Occipital lobe (tissue), 2 donors: ENCODE results near the gene PUS7L. TPM values are rescaled to one million over a fixed set of nuclear protein-coding genes. Genes with fewer than 3 reads are reported as not detected.

Experiments
- DNase-seq: peaks from one replicate; lab custom pipeline; 2025; lab: John Stamatoyannopoulos, UW
- total RNA-seq: library from RNA; depleted of rRNA; stranded (reverse); fragments of >200 nt; gene quantifications from one replicate; pipeline ENCODE4 v1.2.3, GENCODE V29; 2014

PUS7L gene, protein sequence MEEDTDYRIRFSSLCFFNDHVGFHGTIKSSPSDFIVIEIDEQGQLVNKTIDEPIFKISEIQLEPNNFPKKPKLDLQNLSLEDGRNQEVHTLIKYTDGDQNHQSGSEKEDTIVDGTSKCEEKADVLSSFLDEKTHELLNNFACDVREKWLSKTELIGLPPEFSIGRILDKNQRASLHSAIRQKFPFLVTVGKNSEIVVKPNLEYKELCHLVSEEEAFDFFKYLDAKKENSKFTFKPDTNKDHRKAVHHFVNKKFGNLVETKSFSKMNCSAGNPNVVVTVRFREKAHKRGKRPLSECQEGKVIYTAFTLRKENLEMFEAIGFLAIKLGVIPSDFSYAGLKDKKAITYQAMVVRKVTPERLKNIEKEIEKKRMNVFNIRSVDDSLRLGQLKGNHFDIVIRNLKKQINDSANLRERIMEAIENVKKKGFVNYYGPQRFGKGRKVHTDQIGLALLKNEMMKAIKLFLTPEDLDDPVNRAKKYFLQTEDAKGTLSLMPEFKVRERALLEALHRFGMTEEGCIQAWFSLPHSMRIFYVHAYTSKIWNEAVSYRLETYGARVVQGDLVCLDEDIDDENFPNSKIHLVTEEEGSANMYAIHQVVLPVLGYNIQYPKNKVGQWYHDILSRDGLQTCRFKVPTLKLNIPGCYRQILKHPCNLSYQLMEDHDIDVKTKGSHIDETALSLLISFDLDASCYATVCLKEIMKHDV
- total RNA-seq = 41.0 TPM

DNA sequence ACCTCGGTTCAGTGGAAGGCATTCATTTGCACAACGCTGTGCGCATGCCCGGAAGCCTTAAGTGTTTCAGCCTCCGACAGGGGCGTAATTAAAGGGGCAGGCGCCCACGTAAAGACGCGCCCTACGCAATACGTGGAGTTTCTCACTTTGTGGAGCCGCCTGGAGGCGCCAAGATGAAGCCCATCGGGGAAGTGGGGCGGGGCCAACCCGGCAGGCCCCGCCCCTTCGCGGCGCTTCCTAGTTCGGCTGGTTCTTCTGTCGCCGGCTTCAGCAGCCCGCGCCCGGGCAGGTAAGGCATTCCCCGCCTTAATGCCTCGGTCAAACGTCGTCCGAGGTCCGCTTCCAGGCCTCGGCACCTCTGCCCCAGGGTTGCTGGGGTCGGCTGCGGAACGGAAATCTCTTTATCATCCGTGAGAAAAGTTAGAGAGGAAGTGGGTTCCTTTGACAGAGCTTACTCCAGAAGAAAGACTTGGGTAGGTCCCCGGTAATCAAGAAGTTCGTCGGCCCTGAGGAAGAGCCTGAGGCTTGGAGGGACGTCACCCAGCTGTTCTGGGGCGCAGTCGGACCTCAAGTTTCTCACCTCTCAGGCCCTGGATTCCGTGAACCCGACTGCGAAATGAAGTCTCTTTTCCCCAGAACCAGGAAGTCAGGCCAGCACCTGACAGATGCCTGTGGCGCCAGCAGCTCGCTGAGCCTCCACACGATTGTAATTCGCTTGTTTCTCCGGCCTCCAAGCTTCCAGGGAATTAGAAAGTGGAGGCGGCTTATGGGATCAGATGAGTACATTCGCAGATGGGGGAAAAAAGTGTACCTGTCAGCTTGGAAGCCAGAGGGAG is at the start of gene PUS7L, which contains the start of gene IRAK4:
PUS7L (minus strand) TSS at position 63 of the 836 bp plus-strand sequence. CDS start 3,545 bp downstream, outside the sequence.
IRAK4 (plus strand) TSS at position 224 of the 836 bp plus-strand sequence. CDS start 9,161 bp downstream, outside the sequence.
- peak; percentile 92 for DNase-seq

DNA sequence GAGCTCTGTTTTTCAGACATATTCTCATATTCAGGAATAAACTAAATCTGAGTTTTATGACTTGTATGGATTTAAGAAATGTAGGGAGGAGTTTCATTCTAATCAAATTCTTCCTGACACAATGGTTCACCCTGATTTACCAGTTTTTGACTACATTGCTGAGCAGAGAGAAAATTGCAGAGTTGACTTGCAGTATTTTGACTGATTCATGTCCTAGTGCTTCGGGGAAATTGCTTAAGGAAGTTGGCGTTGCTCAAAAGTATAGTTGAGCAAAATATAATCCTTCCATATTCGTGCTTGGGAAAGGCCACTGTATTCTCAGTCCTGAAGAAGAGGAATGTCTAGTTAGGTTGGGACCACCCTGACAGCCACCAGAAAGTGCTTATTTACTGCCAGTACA is 48.8 kb upstream of the PUS7L start:
- no peak for DNase-seq

DNA sequence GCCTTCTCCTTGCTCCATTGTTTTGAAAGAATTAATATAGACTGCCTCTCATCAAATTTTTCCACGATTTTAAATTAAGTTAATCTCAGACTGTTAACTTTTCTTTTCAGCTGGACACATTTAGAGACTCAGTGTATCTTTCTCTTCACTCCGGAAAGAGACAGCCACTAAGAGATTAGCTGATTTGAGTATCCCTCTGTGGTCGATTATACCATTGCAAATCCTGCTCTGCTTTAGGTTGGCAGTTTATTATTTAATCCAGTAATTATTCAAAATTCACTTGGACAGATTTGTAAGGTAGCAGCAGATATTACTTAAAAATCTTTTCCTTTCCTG is 48.1 kb upstream of the PUS7L start:
- no peak for DNase-seq

DNA sequence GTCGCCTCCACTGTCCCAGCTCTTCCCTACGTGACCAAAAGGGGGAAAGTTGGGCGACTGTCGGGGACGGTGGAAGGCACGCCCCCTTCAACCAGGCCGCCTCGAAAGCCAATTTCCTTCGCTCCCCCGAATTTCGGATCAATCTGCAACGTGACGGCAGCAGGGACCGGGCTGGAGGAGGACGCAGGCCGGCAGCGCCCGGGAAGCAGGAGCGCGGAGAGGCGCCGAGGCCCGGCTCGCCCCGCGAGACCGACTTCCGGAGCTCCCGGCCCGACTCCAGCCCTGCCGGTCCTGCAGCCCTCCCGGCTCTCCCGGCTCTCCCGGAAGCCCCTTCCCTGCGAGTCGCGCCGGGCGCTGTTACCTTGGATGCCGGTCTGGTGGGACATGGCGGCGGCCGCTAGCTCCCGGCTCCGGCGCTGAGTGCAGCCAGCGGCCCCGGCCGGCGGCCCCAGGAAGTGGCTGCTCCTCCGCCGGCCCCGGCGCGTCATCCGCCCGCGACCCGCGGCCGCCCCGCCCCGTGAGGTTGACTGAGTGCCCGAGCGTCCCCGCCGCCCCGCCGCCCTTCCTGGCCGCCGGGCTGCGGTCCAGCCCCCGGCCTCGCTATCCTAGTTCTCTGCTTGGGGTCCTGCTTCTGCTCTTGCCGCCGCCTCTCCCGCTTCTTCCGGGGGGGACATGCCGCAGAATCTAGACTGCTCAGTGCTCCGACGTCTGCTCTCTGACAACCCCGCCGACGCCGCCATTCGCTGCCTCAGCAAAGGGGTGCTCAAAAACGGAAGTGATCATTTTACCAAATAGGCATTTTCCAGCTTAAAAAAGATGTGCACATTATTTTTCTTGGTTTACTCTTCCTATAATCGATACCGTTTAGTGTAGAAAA is 47.5 kb upstream of the PUS7L start, which contains the start of gene TWF1:
TWF1 (minus strand) TSS at position 458 of the 877 bp plus-strand sequence; CDS start at position 386, 72 bp downstream.
- peak; percentile 82 for DNase-seq

DNA sequence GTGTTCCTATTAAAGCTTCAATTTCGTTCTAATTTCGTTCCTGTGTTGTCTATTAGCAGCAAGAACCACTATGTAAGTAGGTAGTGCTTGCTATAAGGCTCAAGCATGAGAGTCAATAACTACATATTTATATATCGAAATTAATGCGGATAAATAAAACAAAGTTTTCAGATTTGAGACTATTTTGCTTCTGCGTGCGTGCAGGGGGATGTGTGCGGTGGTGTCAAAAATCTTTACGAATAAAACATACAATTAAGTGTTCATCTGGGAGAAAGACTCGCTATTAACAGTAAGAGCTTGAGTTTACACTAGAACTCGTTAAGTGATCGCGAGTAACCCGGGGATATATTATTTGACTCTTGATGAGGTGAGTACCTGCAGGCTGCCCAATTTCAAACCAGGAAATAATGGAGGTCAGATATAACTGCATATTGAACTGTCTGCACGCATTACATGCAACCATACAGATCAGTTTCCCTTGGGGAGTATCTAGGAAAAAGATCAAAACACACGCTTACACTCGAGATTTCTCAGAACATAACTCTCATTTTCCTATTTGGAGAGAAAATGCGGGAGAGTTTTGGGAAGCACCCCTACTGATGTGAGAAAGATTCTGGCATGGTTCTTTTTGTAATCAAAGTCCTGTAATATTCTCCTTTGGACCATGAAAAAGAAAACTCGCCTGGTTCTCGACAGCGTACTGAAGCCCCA is 46.7 kb upstream of the PUS7L start:
- DNase-seq = no peak

DNA sequence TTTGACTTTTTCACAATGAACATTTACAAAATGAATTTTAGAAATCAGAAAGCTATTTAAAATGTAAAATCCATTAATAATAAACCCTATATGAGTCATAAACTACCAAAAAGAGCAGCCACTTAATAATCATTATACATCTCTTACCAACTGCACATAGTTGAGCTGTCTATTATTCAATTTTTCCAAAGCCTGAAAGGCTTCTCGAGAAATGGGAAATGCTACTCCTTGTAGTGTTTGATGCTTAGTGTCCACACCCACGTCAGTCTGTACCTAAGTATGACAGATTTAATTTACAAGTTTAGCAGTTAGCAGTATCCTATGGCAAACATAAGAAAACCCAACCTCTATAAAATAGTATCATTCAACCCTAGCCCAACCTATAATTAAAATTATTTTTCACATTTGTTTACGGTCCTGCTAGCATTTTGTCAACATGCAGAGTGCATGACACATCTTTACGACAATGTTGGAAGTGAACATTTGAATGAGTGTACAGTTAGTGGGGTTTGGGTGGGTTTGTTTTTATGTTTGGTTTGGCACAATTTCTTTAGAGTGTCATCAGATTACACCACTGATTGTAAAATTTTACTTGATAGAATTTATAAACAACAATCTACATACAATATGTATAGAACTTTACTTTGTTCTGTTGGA is 39.1 kb upstream of the PUS7L start:
- no peak for DNase-seq

DNA sequence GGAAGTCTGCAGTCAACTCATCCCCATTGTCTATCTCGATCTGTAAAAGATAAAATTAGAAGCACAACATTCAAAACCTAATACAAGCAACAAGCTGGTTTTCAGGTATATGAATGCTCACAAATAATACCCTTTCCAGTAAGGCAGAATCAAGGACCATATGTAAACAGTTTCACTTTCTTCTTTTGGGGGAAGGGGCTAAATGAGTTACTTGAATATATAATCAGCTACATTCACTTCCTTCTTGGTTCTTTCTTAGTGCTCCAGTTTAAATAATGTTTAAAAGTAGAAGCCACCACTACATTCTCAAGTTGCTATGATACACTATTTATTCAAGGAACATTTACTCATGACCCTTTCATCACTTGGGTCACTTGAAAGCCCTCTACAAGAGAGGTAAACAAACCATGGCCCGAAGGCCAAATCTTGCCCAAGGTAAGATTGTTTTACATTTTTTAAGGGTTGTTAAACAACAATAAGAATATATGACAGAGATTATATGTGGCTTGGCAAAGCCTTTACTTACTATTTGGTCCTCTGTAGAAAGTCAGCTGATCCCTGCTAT is 37.2 kb upstream of the PUS7L start:
- no peak for DNase-seq

DNA sequence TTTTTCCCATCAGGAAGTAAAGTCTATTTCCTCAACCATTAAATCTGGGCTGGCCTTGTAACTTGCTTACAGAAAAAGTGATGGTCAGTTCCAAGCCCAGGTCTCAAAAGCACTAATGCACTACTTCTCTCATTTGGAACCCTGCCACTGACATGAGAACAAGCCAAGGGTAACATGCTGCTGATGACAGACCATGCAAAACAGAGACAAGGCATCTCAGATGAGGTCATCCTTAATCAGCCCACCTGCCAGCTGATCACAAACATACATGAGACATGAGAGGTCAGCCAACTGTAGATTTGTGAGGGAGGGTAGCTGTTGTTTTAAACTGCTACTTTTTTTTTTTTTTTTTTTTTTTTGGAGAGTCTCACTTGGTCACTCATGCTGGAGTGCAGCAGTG is 31.4 kb upstream of the PUS7L start:
- DNase-seq = no peak

DNA sequence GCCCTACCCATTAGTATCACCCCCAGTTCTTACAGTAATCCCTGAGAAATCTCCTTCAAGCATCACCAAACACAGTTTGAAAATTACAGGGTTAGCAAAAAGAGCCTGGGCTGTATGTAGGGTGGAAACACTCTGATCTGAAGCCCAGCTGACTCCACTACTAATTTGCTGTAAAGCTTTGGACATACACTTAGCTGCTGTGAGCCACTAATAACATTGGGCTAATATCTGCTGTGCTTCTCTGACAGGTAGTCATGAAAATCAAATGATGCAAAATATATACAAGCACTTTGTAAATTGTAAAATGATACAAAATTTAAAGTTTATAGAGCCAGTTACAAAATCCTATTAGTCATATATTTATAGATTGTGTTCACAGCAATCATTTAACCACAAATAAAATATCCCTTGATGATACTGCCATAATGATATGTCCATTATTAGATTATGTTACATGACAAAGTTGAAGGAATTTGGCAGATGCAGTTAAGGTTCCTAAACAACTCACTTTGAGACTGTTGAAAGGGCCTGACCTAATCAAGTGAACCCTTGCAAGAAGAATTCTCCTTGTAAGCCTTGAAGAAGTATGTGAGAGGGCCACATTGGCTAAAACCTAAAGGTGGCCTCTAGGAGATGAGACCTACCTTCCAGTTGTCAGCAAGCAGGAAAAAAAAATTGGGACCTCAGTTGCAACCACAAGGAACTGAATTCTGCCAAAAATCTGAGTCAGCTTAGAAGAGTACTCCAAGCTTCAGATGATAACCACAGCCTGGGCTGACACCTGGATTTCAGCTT is 28.5 kb upstream of the PUS7L start:
- no peak for DNase-seq

DNA sequence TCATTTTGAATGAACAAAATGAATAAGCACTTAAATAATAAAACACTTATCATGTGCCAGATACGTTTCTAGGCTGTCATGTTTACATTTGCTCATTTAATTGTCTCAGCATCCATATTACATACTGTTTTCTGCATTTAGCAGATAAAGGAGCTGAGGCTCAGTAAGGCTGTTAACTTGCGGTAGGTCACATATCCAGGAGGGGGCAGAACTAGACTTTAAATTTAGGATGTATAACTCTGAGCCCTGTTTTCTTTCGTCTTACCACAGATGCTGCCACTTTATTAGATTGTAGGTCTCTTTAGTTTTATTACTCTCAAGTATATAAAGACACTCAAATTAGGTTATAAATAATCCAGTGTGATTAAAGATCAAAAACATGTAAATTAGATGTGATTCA is 17.9 kb upstream of the PUS7L start:
- DNase-seq = no peak

DNA sequence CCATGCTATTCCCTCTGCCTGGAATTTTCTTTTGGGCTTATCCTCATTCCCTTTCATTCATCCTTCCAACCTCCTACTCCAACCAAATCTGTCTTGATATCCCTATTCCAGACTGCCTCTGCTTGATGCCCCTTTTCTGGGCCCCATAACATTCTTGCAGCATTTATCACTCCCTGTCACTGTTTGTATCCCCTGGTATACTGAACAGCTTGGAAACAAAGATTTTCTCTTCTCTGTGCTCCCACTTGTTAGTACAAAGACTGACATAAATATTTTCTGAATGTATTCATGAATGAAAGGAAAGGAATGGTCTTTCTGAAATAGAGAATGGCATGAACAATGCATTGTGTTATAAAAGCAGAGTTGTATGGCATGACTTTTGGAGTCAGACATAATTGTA is 7.7 kb upstream of the PUS7L start:
- no peak for DNase-seq

DNA sequence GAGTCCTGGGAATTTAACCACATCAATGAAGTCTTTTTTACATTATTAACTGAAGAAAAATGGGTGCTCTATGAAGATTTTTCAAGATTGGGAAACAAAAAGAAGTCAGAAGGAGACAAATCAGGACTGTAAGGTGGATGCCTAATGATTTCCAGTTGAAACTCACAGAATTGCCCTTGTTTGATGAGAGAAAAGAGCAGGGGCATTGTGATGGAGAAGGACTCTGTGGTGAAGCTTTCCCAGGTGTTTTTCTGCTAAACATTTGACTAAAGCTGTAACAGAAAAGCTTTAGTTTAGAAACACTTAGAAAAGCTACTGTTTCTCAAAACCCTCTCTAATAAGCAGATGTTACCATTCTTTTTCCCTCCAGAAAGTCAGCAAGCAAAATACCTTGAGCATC is 5.9 kb upstream of the PUS7L start:
- DNase-seq = no peak

DNA sequence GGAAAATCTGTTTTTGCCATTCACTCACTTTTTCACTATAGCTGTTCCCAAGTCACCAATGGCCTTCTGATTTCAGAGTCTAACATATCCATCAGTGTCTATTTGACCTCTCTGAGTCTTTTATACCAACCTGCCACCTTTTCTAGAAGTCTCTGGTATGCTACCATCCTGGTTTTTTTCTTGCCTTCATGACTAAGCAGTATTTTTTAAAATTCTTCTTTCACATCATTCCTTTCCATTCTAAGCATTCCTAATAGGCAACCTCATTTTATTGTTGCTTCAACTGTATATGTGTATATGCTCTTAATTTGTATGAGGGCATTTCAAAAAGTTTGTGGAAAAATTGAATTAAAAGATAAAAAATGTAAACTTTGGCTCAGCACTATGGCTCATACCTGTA is 5.2 kb upstream of the PUS7L start:
- DNase-seq = no peak

DNA sequence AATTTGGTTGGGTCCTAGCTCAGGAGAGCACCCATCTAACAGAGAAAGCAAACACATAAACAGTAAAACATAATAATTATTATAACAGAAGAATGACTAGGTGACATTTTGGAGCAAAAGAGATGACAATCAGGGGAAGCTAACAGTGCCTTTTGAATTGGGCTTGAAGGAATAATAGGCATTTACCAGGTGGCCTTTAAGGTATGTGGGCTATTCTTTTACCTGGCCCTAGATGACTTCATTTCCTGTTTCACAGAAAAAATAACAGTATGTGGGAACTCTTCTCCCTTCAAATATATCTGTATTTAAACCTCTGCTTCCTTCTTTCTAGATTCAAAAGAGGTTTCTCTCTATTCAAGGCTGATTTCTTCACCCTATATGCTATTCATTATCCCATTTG is 4.0 kb upstream of the PUS7L start:
- DNase-seq = no peak

DNA sequence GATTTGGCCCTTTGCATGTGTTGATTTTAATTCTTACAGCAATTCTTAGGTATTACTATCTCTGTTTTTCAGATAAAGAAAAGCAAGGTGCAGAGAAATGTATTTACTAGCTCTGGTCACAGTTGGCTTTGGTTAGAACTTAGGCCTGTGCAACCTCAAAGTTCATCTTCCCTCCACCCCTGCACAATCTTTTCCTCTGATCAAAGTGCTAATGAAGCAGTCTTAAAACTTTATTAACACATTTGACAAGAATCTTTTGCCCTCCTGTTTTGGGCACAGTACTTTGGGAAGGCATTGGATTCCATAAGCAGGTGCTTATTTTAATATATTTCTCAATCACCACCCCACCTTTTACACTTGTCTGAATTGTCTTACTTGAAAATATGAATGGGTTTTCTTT is 2.9 kb upstream of the PUS7L start:
- DNase-seq = no peak

DNA sequence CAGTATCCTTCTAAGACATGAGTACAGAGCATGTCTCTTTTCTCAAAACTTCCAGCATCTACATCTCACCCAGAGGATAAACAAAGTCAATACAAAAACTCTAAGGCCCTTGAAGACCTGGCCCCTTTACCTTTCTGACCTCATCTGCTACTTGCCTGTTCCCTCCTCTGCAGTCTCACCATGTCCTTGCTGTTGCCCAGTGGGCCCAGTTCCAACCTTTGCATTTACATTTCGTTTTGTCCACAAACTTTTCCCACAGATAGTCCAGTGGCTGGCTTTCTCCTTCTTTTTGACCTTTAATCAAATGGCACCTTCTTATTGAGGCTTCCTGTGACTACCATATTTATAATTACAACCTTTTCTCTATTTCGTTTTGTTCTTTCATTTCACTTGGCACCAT is 1.8 kb upstream of the PUS7L start:
- DNase-seq = no peak

DNA sequence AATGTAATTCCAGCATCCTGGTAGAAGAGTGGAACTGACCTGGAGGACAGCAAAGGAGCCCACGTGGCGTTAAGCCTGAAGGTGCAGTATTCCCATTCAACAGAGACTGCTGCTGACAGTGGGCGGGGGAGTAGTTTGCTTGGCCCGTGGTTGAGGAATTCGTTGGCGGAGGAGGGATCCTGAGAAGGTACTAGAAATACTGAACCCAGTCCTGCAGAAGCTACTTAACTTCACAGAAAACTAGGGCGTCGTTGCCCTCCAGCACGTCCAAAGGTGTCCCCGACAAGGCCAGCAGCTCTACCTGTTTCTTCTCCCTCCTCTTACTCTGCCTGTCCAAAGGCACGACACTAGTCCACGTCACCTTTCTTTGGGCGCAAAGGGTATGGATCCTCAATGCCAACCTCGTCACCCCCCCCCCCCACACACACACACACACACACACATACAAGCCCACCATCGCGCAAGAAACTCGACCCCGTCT is 303 bp downstream of the PUS7L start:
- DNase-seq = peak; percentile 70

DNA sequence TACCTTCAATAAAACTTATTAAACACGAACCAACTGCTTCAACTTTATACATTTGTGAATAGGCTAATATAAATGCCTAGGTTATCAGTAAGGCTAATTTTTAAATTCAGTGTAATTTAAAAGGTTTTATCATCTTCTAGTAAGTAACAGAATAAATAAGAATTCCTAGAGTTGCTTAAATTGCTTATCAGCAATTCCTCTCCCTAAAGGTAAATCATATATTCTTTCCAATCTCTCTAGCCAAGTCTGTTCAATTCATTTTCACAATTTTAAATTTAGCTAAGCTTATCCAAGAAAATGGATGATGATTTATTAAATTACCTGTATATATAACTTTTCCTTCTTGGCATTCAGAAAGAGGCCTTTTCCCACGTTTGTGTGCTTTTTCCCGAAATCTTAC is 4.6 kb downstream of the PUS7L start:
- DNase-seq = no peak
